ENCODE measurements around the gene CD99. TPM values are rescaled to one million over a fixed set of nuclear protein-coding genes. Genes with fewer than 3 reads are reported as not detected.

Gene CD99
- total RNA-seq, 1 donor from 2014 or later, result 344 TPM

DNA sequence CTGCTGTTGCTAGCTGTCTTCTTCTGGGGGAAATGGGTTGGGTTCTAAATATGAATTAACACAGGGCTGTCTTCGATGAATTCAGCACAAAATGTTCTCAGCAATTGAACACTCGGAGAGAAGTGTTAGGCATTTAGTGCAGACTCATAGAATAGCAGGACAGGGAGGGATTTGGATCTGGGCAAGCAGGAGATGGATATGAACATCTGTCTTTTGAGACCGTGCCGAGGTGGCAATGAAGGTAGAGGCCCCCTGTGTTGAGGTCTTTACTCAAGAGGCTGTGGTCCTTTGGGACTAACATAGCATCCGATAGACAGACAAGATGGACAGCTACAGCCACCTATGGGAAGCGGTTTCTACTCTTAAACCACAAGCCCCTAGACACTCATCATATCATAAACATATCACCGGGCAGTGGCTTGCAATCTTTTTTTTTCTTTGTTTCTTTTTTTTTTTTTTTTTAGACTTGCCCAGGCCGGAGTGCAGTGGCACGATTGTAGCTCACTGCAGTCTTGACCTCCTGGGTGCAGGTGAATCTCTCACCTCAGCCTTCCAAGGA lies 6.7 kb downstream of the CD99 start:
- intact Hi-C loops (cut with micrococcal nuclease), result loop anchor here (1.0 to 10.0 kb wide), 5 partner anchors 12 to 1493 kb away; partner anchors contain the start of genes P2RY8 and PRKX

DNA sequence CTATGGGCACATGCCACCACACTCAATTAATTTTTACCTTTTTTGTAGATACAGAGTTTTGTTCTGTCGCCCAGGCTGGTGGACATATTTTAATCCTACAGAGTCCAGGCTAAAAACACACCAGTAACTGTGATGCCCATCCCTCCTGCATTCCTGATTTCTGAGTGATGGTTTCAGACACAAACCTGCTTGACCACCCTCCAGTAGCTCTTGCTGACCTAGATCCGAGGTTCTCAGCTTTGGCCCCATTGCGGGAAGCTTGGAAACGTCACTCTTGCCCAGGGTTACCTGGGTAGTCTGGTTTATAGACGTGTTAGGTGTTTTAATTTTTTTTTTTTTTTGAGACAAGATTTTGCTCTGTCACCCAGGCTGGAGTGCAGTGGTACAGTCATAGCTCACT lies 7.5 kb downstream of the CD99 start:
- intact Hi-C loops (cut with micrococcal nuclease), result loop anchor here (5.0 to 10.0 kb wide), 3 partner anchors 1016 to 1494 kb away; partner anchors contain the start of genes P2RY8 and PRKX

- intact Hi-C loops (cut with micrococcal nuclease), result loop anchor here (5.0 to 10.0 kb wide), 3 partner anchors 1015 to 1495 kb away; partner anchors contain the start of genes P2RY8 and PRKX
Measured at GRCh38 chrX:2699959-2700358, 8.9 kb downstream of the CD99 start.

DNA sequence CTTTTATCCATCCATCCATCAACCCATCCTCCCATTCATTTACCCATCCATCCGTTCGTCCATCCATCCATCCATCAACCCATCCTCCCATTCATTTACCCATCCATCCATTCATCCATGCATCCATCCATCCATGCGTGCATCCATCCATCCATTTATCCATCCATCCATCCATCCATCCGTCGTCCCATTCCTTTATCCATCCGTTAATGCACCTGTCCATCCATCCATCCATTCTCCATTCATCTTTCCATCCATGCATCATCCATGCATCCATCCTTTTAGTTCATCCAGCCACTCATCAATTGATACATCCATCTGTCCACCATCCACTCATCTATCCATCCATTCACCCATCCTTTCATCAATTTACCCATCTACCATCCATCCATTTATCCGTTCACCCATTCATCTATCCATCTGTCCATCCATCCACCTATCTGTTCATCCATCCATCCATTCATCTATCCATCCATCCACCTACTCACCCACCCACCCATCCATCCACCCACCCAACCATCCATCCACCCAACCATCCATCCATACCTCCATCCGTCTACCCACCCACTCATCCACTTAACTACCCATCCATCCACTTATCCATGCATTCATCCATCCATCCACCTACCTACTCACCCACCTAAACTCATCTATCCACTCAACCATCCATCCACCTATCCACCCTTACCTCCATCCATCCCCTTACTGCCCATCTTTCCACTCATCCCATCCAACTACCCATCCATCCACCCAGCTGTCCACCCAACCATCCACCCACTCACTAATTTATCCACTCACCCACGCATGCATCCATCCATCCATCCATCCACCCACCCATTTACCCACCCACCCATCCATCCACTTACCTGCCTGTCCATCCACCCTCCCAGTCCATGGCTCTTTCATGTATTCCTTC lies 9.6 kb downstream of the CD99 start:
- intact Hi-C loops (cut with micrococcal nuclease), result no loop called here

GRCh38 chrX:2701600-2701999 lies 10.5 kb downstream of the CD99 start:
- intact Hi-C loops (cut with micrococcal nuclease), result no loop called here

GRCh38 chrX:2703991-2704369 lies 12.9 kb downstream of the CD99 start:
- intact Hi-C loops (cut with micrococcal nuclease), result no loop called here

DNA sequence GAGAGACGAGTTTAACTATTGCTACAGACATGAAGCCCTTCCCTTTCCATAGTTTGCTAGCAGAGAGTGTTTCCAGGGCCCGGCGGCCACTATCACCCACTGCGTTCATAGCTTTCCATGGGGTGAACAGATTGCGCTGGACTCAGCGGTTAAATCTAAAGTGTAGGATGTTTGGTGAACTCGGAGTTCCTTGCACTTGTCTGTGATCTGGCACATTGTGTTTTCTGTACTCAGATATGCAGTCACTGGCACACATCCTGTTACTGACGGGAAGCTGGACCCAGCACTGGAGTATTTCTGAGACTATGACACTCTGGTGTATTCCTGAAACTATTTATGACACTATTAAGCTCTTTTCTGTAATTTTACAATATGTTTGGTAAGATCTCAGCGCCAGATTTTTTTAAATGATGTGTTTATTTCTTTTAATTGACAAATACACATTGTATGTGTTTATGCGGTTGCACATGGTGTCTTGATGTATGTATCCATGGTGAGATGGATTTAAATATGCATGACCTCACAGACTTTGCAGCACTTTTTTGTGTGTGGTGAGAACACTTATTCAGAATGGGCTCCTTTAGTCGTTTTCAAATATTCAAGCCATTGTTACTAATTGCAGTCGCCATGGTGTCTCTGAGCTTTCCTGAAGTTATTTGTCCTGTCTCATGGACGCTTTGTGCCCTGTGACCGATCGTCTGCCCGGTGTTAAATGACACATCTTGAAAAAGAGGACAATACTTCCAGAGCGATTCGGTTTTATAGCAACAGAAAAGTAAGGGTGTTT lies 14.1 kb downstream of the CD99 start:
- intact Hi-C loops (cut with micrococcal nuclease), result no loop called here

GRCh38 chrX:2707334-2707760 lies 16.3 kb downstream of the CD99 start:
- intact Hi-C loops (cut with micrococcal nuclease), result no loop called here

DNA sequence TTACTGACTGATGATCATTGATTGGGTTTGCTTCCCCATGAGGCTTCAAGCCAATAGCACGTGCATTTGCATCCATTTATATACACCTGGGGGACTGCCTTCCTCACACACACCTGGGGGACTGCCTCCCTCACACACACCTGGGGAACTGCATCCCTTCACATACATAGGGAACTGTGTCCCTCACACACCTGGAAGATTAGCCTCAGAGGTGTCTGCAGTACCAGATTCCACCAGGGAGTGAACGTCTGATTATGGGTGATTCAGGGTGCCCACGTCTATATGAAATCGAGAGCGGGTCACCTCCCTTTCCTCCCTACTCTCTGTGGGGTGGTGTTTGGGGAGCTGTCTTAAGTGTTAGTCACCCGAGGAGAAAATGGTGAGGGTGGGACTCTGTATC lies 16.9 kb downstream of the CD99 start:
- intact Hi-C loops (cut with micrococcal nuclease), result no loop called here

GRCh38 chrX:2708592-2709188 lies 17.6 kb downstream of the CD99 start:
- intact Hi-C loops (cut with micrococcal nuclease), result no loop called here

DNA sequence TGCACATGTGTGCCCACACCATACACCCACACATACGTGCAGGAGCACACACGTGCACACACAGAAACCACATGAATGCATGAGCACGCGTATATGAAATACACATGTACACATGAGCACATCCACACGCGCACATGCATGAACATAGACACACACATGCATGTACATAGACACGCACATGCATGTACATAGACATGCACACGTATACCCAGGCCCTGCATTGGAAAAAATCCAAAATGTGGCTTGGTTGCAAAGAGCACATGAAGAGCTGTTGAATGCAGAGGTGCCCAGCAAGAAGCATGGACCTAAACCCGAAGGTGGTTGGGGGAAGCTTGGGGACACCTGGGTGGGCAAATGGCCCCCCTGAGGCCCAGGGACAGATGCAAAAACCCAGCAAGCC lies 18.5 kb downstream of the CD99 start:
- intact Hi-C loops (cut with micrococcal nuclease), result no loop called here

- intact Hi-C loops (cut with micrococcal nuclease), result loop anchor here (1.0 kb wide), 1 partner anchor 13 kb away; no protein-coding TSS in a partner anchor
Measured at GRCh38 chrX:2710041-2710840, 19.1 kb downstream of the CD99 start.

DNA sequence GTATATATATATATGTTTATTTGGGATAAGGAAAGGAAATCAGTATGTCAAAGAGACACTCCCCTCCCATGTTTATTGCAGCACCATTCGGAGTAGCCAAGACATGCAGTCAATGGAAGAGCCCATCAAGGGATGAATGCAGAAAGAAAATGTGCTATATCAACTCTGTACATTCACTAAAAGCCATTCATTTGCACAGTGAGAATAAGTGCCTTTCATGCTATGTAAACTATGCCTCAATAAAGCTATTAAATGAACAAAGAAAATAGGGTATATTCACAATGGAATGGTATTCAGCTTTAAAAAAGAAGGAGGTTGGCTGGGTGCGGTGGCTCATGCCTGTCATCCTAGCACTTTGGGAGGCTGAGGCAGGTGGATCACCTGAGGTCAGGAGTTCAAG lies 20.3 kb downstream of the CD99 start:
- intact Hi-C loops (cut with micrococcal nuclease), result no loop called here

GRCh38 chrX:2712428-2712827 lies 21.3 kb downstream of the CD99 start:
- intact Hi-C loops (cut with micrococcal nuclease), result no loop called here

DNA sequence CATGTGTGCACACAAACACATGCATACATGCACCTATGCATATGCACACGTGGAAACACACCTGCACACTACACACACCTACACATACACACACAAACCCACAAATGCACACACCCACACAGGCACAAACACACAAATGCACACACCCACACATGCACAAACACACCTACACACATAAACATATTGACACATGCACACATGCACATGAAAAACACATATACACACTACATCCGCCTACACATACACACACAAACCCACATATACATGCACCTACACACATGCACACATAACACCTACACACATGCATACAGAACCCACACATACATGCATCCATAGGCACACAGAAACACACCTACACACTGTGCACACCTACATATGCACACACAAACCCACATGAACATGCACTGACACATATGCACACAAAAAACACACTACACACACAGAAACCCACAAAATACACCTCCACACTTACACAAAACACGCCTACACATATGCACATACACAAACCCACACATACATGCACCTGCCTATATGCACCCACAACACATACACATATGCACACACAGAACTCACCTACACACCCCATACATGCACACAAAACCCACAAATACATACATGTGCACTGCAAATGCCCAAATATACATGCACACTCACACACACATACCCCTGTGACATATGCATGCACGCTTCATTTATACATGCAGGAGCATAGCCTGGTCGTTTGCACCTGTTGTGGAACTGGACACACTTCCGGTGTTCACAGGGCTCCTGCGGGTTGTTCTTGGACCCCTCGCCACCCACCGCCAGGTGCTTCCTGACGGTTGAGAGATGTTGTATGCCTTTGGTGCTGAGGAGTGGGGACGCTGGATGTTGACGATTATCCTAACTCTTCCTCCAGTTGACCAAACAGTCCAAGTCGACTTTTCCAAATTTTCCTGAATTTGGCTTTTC lies 22.1 kb downstream of the CD99 start:
- intact Hi-C loops (cut with micrococcal nuclease), result no loop called here

DNA sequence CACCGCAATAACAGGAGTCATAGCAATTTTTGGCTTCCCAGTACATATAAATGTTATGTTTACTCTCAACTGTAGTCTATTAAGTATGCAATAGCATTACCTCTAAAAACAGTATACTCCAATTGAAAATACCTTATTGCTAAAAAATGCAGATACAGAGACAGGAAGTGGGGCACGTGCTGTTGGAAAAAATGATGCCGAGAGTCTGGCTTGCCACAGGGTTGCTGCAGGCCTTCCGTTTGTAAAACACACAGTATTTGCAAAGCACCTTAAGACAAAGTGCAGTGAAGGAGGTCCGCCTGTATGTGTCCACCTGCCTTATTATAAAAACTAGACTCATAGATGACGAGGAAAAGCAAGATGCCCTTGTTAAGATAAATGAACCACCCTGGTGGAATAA lies 23.5 kb downstream of the CD99 start:
- intact Hi-C loops (cut with micrococcal nuclease), result no loop called here

GRCh38 chrX:2715066-2715600 lies 24.0 kb downstream of the CD99 start:
- intact Hi-C loops (cut with micrococcal nuclease), result no loop called here

GRCh38 chrX:2717312-2717711 lies 26.2 kb downstream of the CD99 start:
- intact Hi-C loops (cut with micrococcal nuclease), result no loop called here

- intact Hi-C loops (cut with micrococcal nuclease), result no loop called here
Measured at GRCh38 chrX:2718821-2719220, 27.7 kb downstream of the CD99 start.

Measured in T-helper 1 cell treated with Interleukin-12 subunit alpha and Interleukin-12 subunit beta and Interleukin-4 antibody, amounts not matched to agents 30 ng/mL and 1 ng/mL, for 36 hours (primary cell).